Measurements from ENCODE around the gene HDAC10. TPM values are rescaled to one million over a fixed set of nuclear protein-coding genes. Genes with fewer than 3 reads are reported as not detected.

Gene HDAC10
- total RNA-seq, 1 donor from 2014 or later = 36.8 TPM

DNA sequence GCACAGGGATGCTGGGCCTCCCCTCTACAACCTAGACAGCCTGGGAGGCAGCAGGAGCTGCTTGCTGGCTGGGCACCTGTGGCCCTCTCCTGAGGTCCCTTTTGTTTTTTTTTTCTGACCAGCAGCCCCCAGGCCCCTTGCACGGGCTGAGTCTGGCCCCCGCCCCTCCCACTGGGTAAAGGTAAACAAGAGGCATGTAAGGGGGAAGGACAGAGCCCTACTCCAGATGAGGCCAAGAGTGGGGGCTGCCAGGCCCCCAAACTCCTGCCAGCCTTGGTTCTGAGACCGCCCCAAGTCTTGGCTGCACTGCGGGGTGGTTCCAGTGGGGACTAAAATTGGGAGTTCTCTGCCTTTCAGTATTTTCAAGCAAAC lies 47.2 kb upstream of the HDAC10 start:
- H3K9me3 Mint-ChIP-seq (ENCODE audit: low read depth) = no peaks in the 10 kb centered on the region
- H3K4me3 Mint-ChIP-seq (ENCODE audit: unreplicated experiment) = no peak overlapping the region
- no peak for DNase-seq (ENCODE audit: low spot score)
- H3K4me1 Mint-ChIP-seq (ENCODE audit: low read depth) = peaks cover 74% of the 10 kb centered on the region
- no peaks in the 10 kb centered on the region for H3K36me3 Mint-ChIP-seq (ENCODE audit: low read depth)
- TF ChIP-seq, protein P1, sequence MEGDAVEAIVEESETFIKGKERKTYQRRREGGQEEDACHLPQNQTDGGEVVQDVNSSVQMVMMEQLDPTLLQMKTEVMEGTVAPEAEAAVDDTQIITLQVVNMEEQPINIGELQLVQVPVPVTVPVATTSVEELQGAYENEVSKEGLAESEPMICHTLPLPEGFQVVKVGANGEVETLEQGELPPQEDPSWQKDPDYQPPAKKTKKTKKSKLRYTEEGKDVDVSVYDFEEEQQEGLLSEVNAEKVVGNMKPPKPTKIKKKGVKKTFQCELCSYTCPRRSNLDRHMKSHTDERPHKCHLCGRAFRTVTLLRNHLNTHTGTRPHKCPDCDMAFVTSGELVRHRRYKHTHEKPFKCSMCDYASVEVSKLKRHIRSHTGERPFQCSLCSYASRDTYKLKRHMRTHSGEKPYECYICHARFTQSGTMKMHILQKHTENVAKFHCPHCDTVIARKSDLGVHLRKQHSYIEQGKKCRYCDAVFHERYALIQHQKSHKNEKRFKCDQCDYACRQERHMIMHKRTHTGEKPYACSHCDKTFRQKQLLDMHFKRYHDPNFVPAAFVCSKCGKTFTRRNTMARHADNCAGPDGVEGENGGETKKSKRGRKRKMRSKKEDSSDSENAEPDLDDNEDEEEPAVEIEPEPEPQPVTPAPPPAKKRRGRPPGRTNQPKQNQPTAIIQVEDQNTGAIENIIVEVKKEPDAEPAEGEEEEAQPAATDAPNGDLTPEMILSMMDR (IDR thresholded peaks at IDR 0.05) = no peak
- H3K27ac Mint-ChIP-seq (ENCODE audit: unreplicated experiment) = peak overlapping the region; percentile 54
- H3K27me3 Mint-ChIP-seq (ENCODE audit: low read depth) = no peaks in the 10 kb centered on the region

DNA sequence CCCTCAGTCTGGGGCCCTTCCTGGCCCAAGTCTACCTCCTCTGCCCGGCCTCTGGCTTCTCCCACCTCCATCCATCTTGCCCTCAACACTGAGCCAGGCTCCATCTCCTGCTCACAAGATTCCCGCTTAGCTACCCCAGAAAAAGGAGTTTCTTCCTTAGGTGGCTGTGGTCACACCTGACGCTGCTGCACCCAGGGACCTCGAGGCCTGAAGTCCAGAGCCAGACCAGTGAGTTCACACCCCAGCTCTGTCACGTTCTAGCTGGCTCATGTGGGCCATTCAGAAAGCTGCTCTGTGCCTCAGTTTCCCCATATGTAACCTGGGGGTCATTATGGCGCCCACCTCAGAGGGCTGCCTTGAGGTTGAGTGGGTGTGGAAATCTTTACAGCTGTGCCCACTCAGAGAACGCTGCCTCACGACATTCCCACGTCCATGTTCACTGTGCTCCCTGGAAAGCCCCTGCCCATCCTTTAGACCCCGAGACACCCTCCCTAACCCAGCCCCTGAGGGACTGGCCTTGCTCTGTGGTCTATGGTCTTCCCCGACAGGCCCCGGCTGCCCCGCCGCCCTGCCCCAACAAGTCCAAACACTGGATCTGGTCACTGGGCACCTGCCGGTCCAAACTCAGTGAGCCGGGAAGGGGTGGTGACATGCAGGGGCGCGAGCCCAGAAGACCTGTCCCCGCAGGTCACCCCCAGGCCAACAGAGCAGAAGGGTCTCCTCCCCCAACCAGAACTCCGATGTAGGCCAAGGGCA lies 46.6 kb upstream of the HDAC10 start:
- DNase-seq (ENCODE audit: low spot score) = no peak
- Mint-ChIP-seq H3K9me3 (ENCODE audit: low read depth) (no peaks in the 10 kb centered on the region), H3K4me3 (ENCODE audit: unreplicated experiment) (no peak overlapping the region), H3K36me3 (ENCODE audit: low read depth) (no peaks in the 10 kb centered on the region), H3K27ac (ENCODE audit: unreplicated experiment) (peak overlapping the region; percentile 70), H3K4me1 (ENCODE audit: low read depth) (peaks cover 73% of the 10 kb centered on the region), H3K27me3 (ENCODE audit: low read depth) (no peaks in the 10 kb centered on the region)
- TF ChIP-seq, protein P1 (IDR thresholded peaks at IDR 0.05) = no peak

DNA sequence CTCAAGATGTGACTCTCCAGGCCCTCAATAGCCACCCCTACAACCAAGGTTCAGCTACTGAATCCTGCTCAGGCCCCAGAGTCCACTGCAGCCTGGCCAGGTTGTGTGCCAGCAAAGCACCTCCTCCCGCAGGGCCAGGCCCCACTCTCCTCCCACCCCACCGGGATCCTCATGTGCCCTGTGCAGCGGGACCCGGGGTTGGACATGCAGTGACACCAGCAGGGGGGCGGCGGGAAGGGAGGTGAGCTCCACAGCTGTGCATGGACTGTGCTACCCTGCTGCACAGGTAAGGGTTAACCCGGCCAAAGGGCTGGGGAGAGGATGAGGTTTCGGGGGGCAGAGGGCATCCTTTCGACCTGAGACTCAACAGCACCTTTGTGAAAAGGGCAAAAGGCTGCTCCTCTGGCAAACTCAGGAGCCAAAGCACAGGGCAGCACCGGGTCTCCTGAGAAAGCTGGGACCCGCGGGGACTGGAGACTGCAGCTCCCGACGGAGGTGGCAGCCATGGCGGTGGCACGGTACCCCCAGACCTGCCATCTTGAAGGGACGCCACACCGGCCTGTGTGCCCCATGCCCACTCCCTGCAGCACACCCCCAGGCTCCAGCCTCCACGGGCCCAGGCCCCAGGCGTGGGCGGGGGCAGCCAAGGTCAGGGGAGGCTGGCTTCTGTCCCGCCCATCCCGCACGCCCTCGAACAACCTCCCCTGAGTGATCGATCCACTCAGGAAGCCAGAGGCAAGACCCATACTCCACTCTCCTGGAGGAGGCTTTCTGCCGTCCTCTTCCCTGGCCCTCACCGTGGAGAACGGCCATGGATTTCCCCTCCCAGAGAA lies 45.8 kb upstream of the HDAC10 start:
- Mint-ChIP-seq H3K36me3 (ENCODE audit: low read depth) (no peaks in the 10 kb centered on the region), H3K9me3 (ENCODE audit: low read depth) (no peaks in the 10 kb centered on the region), H3K4me1 (ENCODE audit: low read depth) (peaks cover 73% of the 10 kb centered on the region), H3K27ac (ENCODE audit: unreplicated experiment) (peak overlapping the region; percentile 70), H3K27me3 (ENCODE audit: low read depth) (no peaks in the 10 kb centered on the region), H3K4me3 (ENCODE audit: unreplicated experiment) (no peak overlapping the region)
- DNase-seq (ENCODE audit: low spot score) = no peak
- TF ChIP-seq, protein P1 (IDR thresholded peaks at IDR 0.05) = no peak

DNA sequence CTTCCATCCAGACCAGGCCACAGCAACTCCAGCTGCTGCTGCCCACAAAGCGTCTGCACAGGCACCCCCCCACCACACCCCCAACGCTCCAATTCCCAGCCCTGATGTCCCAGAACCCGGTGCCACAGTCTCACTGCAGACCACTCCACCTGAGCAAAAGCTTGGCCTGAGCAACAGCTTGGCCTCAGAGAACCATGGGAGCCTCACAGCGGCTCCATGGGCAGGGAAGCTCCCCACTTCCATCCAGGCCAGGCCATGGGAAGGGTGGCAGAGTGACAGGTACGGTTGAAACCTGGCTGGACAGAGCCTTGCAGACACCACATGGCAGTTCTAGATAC lies 43.2 kb upstream of the HDAC10 start:
- H3K4me1 Mint-ChIP-seq (ENCODE audit: low read depth) = peaks cover 63% of the 10 kb centered on the region
- no peak overlapping the region for H3K4me3 Mint-ChIP-seq (ENCODE audit: unreplicated experiment)

More for the DNA sequence above, 43.2 kb upstream of the HDAC10 start:
- peak overlapping the region; percentile 85 for H3K27ac Mint-ChIP-seq (ENCODE audit: unreplicated experiment)
- no peaks in the 10 kb centered on the region for H3K27me3 Mint-ChIP-seq (ENCODE audit: low read depth)
- TF ChIP-seq, protein P1 (IDR thresholded peaks at IDR 0.05) = no peak
- H3K9me3 Mint-ChIP-seq (ENCODE audit: low read depth) = no peaks in the 10 kb centered on the region
- H3K36me3 Mint-ChIP-seq (ENCODE audit: low read depth) = no peaks in the 10 kb centered on the region
- DNase-seq (ENCODE audit: low spot score) = no peak
